Heart right ventricle (tissue), 16 donors: ENCODE data around the gene EPS8L3. TPM values are rescaled to one million over a fixed set of nuclear protein-coding genes. Genes with fewer than 3 reads are reported as not detected.

Experiments used
- ATAC-seq, 8 donors: fragments of 200-7000 bp; cut with Tn5 transposase; one replicate each; pipeline ENCODE4 v1.9.1; 2020; ENCODE audit warnings: mild to moderate bottlenecking in 8 of 8, moderate library complexity in 8 of 8, moderate number of reproducible peaks in 1 of 8
- DNase-seq, 2 donors: peaks; one replicate each; pipeline ENCODE4 v3.0.0-alpha.2; 2020
- H3K27ac ChIP-seq, 10 donors: fragments of 200-600 bp; sonication (generic) in 2 of 10; one replicate each; pipeline versions ENCODE4 v1.5.0 to v1.8.0; 2020 to 2022; ENCODE audit warnings: mild to moderate bottlenecking in 3 of 10
- H3K27me3 ChIP-seq, 7 donors: fragments of 200-600 bp; one replicate each; pipeline ENCODE4 v1.8.0; 2021 to 2022; ENCODE audit warnings: mild to moderate bottlenecking in 2 of 7
- H3K36me3 ChIP-seq, 9 donors: fragments of 200-600 bp; sonication (generic) in 1 of 9; one replicate each; pipeline versions ENCODE4 v1.5.0 to v1.8.0; 2020 to 2022; ENCODE audit warnings: mild to moderate bottlenecking in 2 of 9
- H3K4me1 ChIP-seq, 9 donors: fragments of 200-600 bp; sonication (generic) in 1 of 9; one replicate each; pipeline versions ENCODE4 v1.5.0 to v1.8.0; 2020 to 2022; ENCODE audit warnings: mild to moderate bottlenecking in 4 of 9
- H3K4me3 ChIP-seq, 10 donors: fragments of 200-600 bp; sonication (generic) in 2 of 10; one replicate each; pipeline versions ENCODE4 v1.5.0 to v1.8.0; 2020 to 2022; ENCODE audit warnings: mild to moderate bottlenecking in 7 of 10, moderate library complexity in 2 of 10
- H3K9me3 ChIP-seq, 11 donors: fragments of 200-600 bp in 10 of 11; sonication (generic) in 2 of 11; one replicate each; pipeline versions ENCODE4 v1.5.0 to v1.8.0; 2013 to 2022; ENCODE audit warnings: mild to moderate bottlenecking in 2 of 11, control low read depth in 1 of 11, moderate library complexity in 1 of 11
- WGBS, 2 donors: extraction: QIAGEN DNeasy Blood & Tissue Kit; methylation state at CpG; one replicate each; pipeline ENCODE4 v1.1.7; 2013; ENCODE audit warnings: inconsistent platforms in 1 of 2; 5-methylcytosine and 5-hydroxymethylcytosine counted together
- intact Hi-C, 10 donors: fragments of 100-400 bp; cut with DNase I; formaldehyde crosslinking; loops; one replicate each; pipeline versions ENCODE4 v1.11.1 to v1.14.2; 2022
- polyA plus RNA-seq, 2 donors: library from polyadenylated mRNA; stranded (reverse); fragments of 200-250 nt; gene quantifications; one replicate each; pipeline ENCODE4 v1.2.3, GENCODE V29; 2013
- total RNA-seq, 10 donors: library from RNA; stranded (reverse); fragmentation: NEBNext Ultra II Directional in 3 of 10; extraction: Animal tissue kit (Norgen Biotek cat#: 25700) in 3 of 10; gene quantifications; one replicate each; pipeline versions ENCODE4 v1.2.1 to v1.2.4, GENCODE V29; 2021 to 2023
- TF ChIP-seq, protein P1 (sequence below), 9 donors: fragments of 200-600 bp; sonication (generic) in 2 of 9; IDR thresholded peaks; one replicate each; pipeline versions ENCODE4 v1.5.0 to v1.8.0; 2021 to 2022; ENCODE audit warnings: antibody characterized with exemption in 9 of 9, mild to moderate bottlenecking in 5 of 9, moderate library complexity in 1 of 9
- donor health status: Arrhythmogenic right ventricular cardiomyopathy.
- donor health status: ischemic (EF 13 %, LVEDD 7.1; RV severe dilation, severe dysfunction).
- donor health status: healthy with polysubstance abuse.
- donor health status: DM: no; HTN: yes; CAD: no.
- donor health status: DM: no; HTN: no; CAD: no.
- donor health status: ischemic (EF 25% LVEDD 6.9; RV normal size, moderate dysfunction).
- donor health status: ischemic (EF 25% LVEDD 5.7; RV mildly dilated, moderate dysfunction).
- donor health status: healthy.
- donor health status: DM: yes; HTN: yes; CAD: no.
- donor health status: Ischemic cardiomyopathy.
- donor health status: ischemic (EF 35%, LVEDD 5.7; RV mildly dilated, moderate dysfunction).
- donor health status: nonischemic (EF 11% LVEDD 7.7; RV severe dilation, severe dysfunction).
- donor health status: DM: yes; HTN: yes; CAD: no.
- donor health status: PGD.
- donor health status: ischemic (EF 29% LVEDD 5.4; RV normal size, mild dysfunction).
- donor health status: nonischemic (EF 23%, LVEDD 6.1; RV moderate dilation, normal function).

EPS8L3 gene
- total and polyA plus RNA-seq, 12 donors: 0.49 to 0.61 (median 0.56) TPM; not detected in 9

- H3K4me3 ChIP-seq: no peak overlapping the region
- H3K27me3 ChIP-seq: no peaks in the 10 kb centered on the region
- H3K27ac ChIP-seq: peak overlapping the region in 1 of 10 donors; percentile 45
- intact Hi-C loops: loop anchor here (1.0 to 5.0 kb wide), 7 partner anchors 134 to 230 kb away; partner anchors contain the start of genes AHCYL1 (in 9 of the 10) and CSF1 (in 2 of the 10)
- no peaks in the 10 kb centered on the region for H3K36me3 ChIP-seq
- peaks cover 0 to 8% (median 0%) of the 10 kb centered on the region in 11 donors for H3K9me3 ChIP-seq
- DNase-seq: peak; percentile 80 to 84
- WGBS, 2 donors: 13 to 26% methylated on average over 4 of the region's 4 CpGs
- peak; percentile 83 to 88 (median 84) for ATAC-seq
- TF ChIP-seq, protein P1, sequence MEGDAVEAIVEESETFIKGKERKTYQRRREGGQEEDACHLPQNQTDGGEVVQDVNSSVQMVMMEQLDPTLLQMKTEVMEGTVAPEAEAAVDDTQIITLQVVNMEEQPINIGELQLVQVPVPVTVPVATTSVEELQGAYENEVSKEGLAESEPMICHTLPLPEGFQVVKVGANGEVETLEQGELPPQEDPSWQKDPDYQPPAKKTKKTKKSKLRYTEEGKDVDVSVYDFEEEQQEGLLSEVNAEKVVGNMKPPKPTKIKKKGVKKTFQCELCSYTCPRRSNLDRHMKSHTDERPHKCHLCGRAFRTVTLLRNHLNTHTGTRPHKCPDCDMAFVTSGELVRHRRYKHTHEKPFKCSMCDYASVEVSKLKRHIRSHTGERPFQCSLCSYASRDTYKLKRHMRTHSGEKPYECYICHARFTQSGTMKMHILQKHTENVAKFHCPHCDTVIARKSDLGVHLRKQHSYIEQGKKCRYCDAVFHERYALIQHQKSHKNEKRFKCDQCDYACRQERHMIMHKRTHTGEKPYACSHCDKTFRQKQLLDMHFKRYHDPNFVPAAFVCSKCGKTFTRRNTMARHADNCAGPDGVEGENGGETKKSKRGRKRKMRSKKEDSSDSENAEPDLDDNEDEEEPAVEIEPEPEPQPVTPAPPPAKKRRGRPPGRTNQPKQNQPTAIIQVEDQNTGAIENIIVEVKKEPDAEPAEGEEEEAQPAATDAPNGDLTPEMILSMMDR (IDR thresholded peaks at IDR 0.05): peak; percentile 95 to 99 (median 97)
- peaks cover 0 to 17% (median 4%) of the 10 kb centered on the region in 9 donors for H3K4me1 ChIP-seq
These were observed 13.2 kb upstream of the EPS8L3 start for GRCh38 chr1:109776911-109777310.

- Histone ChIP-seq H3K36me3 (no peaks in the 10 kb centered on the region), H3K4me1 (peaks cover 0 to 18% (median 4%) of the 10 kb centered on the region in 9 donors), H3K27ac (no peak overlapping the region), H3K4me3 (no peak overlapping the region), H3K27me3 (no peaks in the 10 kb centered on the region), H3K9me3 (peaks cover 0 to 8% (median 0%) of the 10 kb centered on the region in 11 donors)
- peak in 1 of 2 donors; percentile 8 for DNase-seq
- 84 to 88% methylated on average over 6 of the region's 6 CpGs for WGBS, 2 donors
- peak in 1 of 8 donors; percentile 1 for ATAC-seq
- intact Hi-C loops: loop anchor here in 7 of 10 donors (1.0 to 5.0 kb wide), 6 partner anchors 136 to 230 kb away; partner anchors contain the start of genes AHCYL1 (in 5 of the 7) and CSF1 (in 2 of the 7)
- TF ChIP-seq, protein P1 (IDR thresholded peaks at IDR 0.05): no peak
These were observed 12.6 kb upstream of the EPS8L3 start for GRCh38 chr1:109776206-109776835.

DNA sequence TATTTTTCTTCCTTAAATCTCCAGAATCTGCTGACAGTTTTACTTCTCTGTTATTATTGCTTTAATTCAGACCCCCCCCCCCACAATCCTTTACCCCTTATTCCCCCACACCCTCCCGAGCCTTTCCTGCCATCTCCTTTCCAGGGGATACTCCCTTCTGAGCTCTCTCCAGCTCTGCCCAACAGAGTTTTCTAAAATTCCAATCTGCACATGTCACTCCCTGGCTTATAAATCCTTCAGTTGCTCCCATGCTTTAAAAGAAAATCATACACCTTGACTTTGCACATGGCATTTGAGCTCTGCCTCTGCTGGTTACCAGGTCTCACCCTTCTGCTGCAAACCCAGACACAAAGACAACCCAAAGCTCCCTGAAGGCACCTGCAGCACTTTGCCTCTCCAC, 11.7 kb upstream of the EPS8L3 start:
- Histone ChIP-seq H3K36me3 (no peaks in the 10 kb centered on the region), H3K27ac (no peak overlapping the region), H3K4me1 (peaks cover 0 to 21% (median 6%) of the 10 kb centered on the region in 9 donors), H3K4me3 (no peak overlapping the region), H3K9me3 (no peaks in the 10 kb centered on the region), H3K27me3 (no peaks in the 10 kb centered on the region)
- DNase-seq (no peak), ATAC-seq (no peak)
- TF ChIP-seq, protein P1 (IDR thresholded peaks at IDR 0.05): no peak
- intact Hi-C loops: loop anchor here in 4 of 10 donors (2.0 to 5.0 kb wide), 3 partner anchors 137 to 231 kb away; partner anchors contain the start of genes CSF1 (in 2 of the 4) and AHCYL1 (in 1 of the 4)
- 36 to 43% methylated on average over 1 of the region's 1 CpG for WGBS, 2 donors

DNA sequence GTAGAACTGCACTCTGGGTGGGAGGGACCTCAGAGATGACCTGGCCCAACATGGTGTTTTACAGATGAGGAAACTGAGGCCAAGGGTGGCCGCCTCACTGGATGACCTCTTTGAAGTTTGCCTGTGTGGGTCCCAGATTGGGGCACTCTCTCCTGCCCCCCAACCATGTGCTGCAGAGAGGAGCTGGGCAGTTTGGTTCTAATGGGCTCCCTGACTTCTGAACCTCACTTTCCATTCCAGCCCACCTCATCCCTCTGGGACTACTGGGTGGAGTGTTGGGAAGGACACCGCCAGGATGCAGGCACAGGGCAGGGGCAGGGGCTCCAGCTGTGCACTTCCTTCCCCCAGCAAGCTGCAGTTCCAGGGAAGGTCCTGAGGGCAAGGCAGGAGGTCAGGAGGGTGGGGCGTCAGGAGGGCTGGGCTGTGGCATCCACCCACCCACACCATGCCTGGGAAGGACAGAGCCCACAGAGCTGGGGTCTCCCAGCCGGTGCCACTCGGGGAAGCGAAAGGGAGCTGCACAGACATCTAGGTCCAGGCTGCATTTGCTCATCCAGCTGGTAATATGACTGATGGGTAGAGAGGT, 10.3 kb upstream of the EPS8L3 start:
- 46 to 52% methylated on average over 6 of the region's 6 CpGs for WGBS, 2 donors
- no peaks in the 10 kb centered on the region for H3K27me3 ChIP-seq
- H3K36me3 ChIP-seq: no peaks in the 10 kb centered on the region
- DNase-seq (peak in 1 of 2 donors; percentile 22), ATAC-seq (peak in 1 of 8 donors; percentile 4)
- no peaks in the 10 kb centered on the region for H3K9me3 ChIP-seq
- no peak overlapping the region for H3K4me3 ChIP-seq
- intact Hi-C loops: loop anchor here (1.0 to 5.0 kb wide), 11 partner anchors 37 to 232 kb away; partner anchors contain the start of gene GNAI3 (in 3 of the 10)
- H3K4me1 ChIP-seq: peaks cover 0 to 21% (median 8%) of the 10 kb centered on the region in 9 donors
- TF ChIP-seq, protein P1 (IDR thresholded peaks at IDR 0.05): peak in 1 of 9 donors; percentile 39
- no peak overlapping the region for H3K27ac ChIP-seq
